ENCODE data around the gene LILRB1. TPM values are rescaled to one million over a fixed set of nuclear protein-coding genes. Genes with fewer than 3 reads are reported as not detected.
"Not testable (repeated sequence)": the region's sequence is repeated elsewhere in the genome, so short reads cannot be mapped to it uniquely, and the experiment has no call there.

The LILRB1 gene
- total and polyA plus RNA-seq, 5 donors from 2014 or later: 0.10 to 0.14 TPM; not detected in 3

DNA sequence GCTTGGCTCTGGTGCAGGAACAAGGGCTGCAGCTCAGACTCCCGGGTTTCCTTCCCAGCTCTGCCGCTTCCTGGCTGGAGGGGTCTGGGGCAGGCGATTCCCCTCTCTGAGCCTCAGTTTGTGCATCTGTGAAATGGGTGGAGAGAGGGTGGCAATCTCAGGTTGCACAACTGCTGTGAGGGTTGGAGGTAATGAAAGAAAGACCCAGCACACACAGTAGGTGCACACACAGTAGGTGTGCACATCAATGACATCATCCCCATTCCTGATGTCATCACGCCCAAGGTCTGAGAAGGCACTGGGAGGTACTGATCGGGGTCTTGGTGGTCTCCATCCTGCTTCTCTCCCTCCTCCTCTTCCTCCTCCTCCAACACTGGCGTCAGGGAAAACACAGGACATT is 35.2 kb downstream of the LILRB1 start:
- Histone ChIP-seq H3K36me3 (ENCODE audit: control insufficient read depth, insufficient read depth, low read length) (no peaks in the 10 kb centered on the region), H3K4me3 (ENCODE audit: low read depth, low read length) (no peak overlapping the region), H3K4me1 (ENCODE audit: control insufficient read depth, insufficient read depth, low read length, poor library complexity, severe bottlenecking) (no peaks in the 10 kb centered on the region), H3K27me3 (ENCODE audit: control insufficient read depth, insufficient read depth, low read length) (peaks cover 1% of the 10 kb centered on the region), H3K27ac (ENCODE audit: insufficient read depth, low read length, poor library complexity, severe bottlenecking) (no peak overlapping the region), H3K9me3 (ENCODE audit: control insufficient read depth in 2 of 2, low read length in 2 of 2) (peaks cover 0 to 8% of the 10 kb centered on the region in 2 experiments)
- Mint-ChIP-seq H3K9me3 (peaks cover 0 to 26% (median 0%) of the 10 kb centered on the region in 7 donors), H3K27me3 (peaks cover 14% of the 10 kb centered on the region), H3K36me3 (no peaks in the 10 kb centered on the region), H3K27ac (no peak overlapping the region), H3K4me1 (no peaks in the 10 kb centered on the region), H3K4me3 (no peak overlapping the region)
- ATAC-seq (ENCODE audit: low read depth in 2 of 2): no peak
- no peak for DNase-seq

DNA sequence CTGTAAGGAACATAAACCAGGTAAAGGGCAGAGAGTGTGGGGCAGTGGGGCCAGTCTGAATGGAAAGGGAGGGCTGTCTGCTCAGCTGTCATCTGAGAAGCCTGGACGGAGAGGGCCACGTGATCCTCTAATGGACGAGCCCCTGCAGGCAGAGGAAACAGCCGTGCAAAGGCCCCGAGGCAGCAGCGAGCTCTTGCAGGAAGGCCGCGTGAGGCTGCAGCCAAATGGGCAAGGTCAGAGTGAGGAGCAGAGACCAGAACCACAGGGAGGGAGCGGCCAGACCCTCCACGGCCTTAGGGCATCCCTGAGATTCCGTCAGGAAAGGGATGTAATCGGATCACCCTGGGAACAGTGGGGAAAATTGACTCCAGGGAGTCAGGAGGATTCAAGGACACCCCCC is 36.9 kb downstream of the LILRB1 start:
- no peak for ATAC-seq (ENCODE audit: low read depth in 2 of 2)
- H3K9me3 ChIP-seq (ENCODE audit: control insufficient read depth in 2 of 2, low read length in 2 of 2): peaks cover 0 to 8% of the 10 kb centered on the region in 2 experiments
- no peak overlapping the region for H3K27ac Mint-ChIP-seq

DNA sequence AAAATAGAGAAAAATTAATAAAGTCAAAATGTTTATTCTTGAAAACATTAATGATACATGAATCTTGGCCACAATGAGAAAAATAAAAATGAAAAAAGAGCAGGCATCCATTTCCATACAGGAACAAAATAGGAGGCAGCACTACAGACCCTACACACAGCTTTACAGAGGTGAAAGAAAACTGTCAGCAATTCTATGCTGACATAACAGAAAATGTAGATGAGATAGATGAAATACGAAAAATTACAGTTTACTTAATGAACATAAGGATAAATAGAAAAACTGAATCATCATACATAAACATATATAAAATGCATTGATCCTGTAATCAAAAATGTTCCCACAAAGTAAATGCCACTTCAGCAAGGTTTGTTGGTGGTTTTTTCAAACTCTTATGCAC is 38.1 kb downstream of the LILRB1 start:
- Mint-ChIP-seq H3K4me1 (no peaks in the 10 kb centered on the region), H3K4me3 (no peak overlapping the region), H3K27ac (no peak overlapping the region), H3K9me3 (peaks cover 0 to 26% (median 2%) of the 10 kb centered on the region in 7 donors), H3K27me3 (peaks cover 17% of the 10 kb centered on the region), H3K36me3 (no peaks in the 10 kb centered on the region)
- peaks cover 4% of the 10 kb centered on the region for H3K27me3 ChIP-seq (ENCODE audit: control insufficient read depth, insufficient read depth, low read length)
- no peaks in the 10 kb centered on the region for H3K36me3 ChIP-seq (ENCODE audit: control insufficient read depth, insufficient read depth, low read length)
- H3K27ac ChIP-seq (ENCODE audit: insufficient read depth, low read length, poor library complexity, severe bottlenecking): no peak overlapping the region
- H3K4me1 ChIP-seq (ENCODE audit: control insufficient read depth, insufficient read depth, low read length, poor library complexity, severe bottlenecking): no peaks in the 10 kb centered on the region
- H3K4me3 ChIP-seq (ENCODE audit: low read depth, low read length): no peak overlapping the region
- peaks cover 0 to 8% of the 10 kb centered on the region in 2 experiments for H3K9me3 ChIP-seq (ENCODE audit: control insufficient read depth in 2 of 2, low read length in 2 of 2)
- no peak for ATAC-seq (ENCODE audit: low read depth in 2 of 2)
- DNase-seq: no peak

More for the DNA sequence above, 36.9 kb downstream of the LILRB1 start:
- Mint-ChIP-seq H3K4me3 (no peak overlapping the region), H3K4me1 (no peaks in the 10 kb centered on the region), H3K27me3 (peaks cover 17% of the 10 kb centered on the region), H3K9me3 (peaks cover 0 to 26% (median under 1%) of the 10 kb centered on the region in 7 donors), H3K36me3 (no peaks in the 10 kb centered on the region)
- no peaks in the 10 kb centered on the region for H3K36me3 ChIP-seq (ENCODE audit: control insufficient read depth, insufficient read depth, low read length)
- H3K4me3 ChIP-seq (ENCODE audit: low read depth, low read length): no peak overlapping the region
- no peak overlapping the region for H3K27ac ChIP-seq (ENCODE audit: insufficient read depth, low read length, poor library complexity, severe bottlenecking)
- no peaks in the 10 kb centered on the region for H3K4me1 ChIP-seq (ENCODE audit: control insufficient read depth, insufficient read depth, low read length, poor library complexity, severe bottlenecking)
- peaks cover 4% of the 10 kb centered on the region for H3K27me3 ChIP-seq (ENCODE audit: control insufficient read depth, insufficient read depth, low read length)
- no peak for DNase-seq

DNA sequence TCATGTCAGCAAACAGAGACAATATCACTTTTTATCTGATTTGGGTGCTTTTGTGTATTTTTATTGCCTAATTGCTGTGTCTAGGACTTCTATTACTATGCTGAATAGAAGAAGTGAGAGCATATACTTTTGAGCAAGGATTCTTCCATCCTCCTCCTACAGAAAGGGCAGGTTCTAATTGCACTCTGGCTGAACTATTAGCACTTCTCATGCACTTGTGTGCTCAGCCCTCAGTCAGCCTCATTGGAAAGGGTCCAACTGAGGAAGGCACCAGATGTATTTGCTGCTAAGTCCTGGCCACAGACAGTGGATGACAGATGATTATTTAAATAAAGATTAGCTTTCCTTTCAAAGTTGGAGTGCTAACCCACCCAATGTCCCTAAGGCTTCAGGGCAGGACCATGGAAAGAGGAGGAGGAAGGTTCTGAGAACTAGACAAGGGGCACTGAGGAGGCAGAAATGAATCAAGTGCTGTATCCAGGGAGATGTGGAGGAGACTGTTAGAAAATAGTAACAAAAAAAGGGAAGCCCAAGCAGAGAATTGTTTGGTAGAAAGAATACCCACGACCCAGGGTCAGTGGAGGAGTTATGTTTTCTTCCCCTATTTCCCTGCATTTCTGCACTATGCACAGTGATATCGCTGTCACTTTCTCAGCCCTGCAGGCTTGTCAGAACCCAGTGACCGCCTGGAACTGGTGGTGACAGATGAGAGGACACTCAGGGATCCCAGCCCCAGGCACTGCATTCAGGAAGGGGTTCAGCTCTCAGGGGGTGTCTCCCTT is 40.5 kb downstream of the LILRB1 start:
- H3K27ac ChIP-seq (ENCODE audit: insufficient read depth, low read length, poor library complexity, severe bottlenecking): no peak overlapping the region
- Mint-ChIP-seq H3K9me3 (peaks cover 0 to 26% (median 2%) of the 10 kb centered on the region in 7 donors), H3K27ac (no peak overlapping the region), H3K4me3 (no peak overlapping the region), H3K36me3 (no peaks in the 10 kb centered on the region), H3K27me3 (peaks cover 21% of the 10 kb centered on the region), H3K4me1 (no peaks in the 10 kb centered on the region)
- no peaks in the 10 kb centered on the region for H3K36me3 ChIP-seq (ENCODE audit: control insufficient read depth, insufficient read depth, low read length)
- no peaks in the 10 kb centered on the region for H3K4me1 ChIP-seq (ENCODE audit: control insufficient read depth, insufficient read depth, low read length, poor library complexity, severe bottlenecking)
- ATAC-seq (ENCODE audit: low read depth in 2 of 2) (no peak), DNase-seq (no peak)
- peaks cover 0 to 8% of the 10 kb centered on the region in 2 experiments for H3K9me3 ChIP-seq (ENCODE audit: control insufficient read depth in 2 of 2, low read length in 2 of 2)
- H3K4me3 ChIP-seq (ENCODE audit: low read depth, low read length): no peak overlapping the region
- peaks cover 4% of the 10 kb centered on the region for H3K27me3 ChIP-seq (ENCODE audit: control insufficient read depth, insufficient read depth, low read length)

DNA sequence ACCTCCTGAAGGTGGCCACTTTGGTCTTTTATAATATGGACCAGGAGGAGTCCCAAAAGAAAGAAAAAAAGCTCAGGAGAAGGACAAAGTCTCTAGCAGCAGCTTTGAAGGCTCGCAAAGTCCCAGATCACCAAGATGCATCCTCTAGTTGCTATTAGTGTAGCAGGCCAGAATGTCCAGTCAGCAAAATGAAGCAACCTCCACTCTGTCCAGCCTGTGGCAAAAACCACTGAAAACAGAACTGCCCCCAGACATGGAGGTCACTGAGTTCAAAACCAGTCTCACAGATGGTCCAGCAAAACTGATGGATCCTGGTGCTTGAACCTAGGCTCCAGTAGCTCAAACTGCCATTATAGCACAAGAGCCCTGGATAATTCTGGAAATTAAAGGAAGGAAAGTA is 42.9 kb downstream of the LILRB1 start:
- peaks cover 0 to 7% of the 10 kb centered on the region in 2 experiments for H3K9me3 ChIP-seq (ENCODE audit: control insufficient read depth in 2 of 2, low read length in 2 of 2)
- ATAC-seq (ENCODE audit: low read depth in 2 of 2): no peak
- H3K36me3 Mint-ChIP-seq: no peaks in the 10 kb centered on the region
- H3K27me3 Mint-ChIP-seq: peaks cover 24% of the 10 kb centered on the region
- no peaks in the 10 kb centered on the region for H3K36me3 ChIP-seq (ENCODE audit: control insufficient read depth, insufficient read depth, low read length)
- H3K27me3 ChIP-seq (ENCODE audit: control insufficient read depth, insufficient read depth, low read length): peaks cover 4% of the 10 kb centered on the region
- peaks cover 0 to 13% (median 2%) of the 10 kb centered on the region in 7 donors for H3K9me3 Mint-ChIP-seq
- DNase-seq: no peak
- no peak overlapping the region for H3K4me3 Mint-ChIP-seq
- H3K4me1 Mint-ChIP-seq: peaks cover 0 to 5% (median 0%) of the 10 kb centered on the region in 4 donors
- no peak overlapping the region for H3K27ac ChIP-seq (ENCODE audit: insufficient read depth, low read length, poor library complexity, severe bottlenecking)
- no peak overlapping the region for H3K27ac Mint-ChIP-seq
- H3K4me3 ChIP-seq (ENCODE audit: low read depth, low read length): no peak overlapping the region
- no peaks in the 10 kb centered on the region for H3K4me1 ChIP-seq (ENCODE audit: control insufficient read depth, insufficient read depth, low read length, poor library complexity, severe bottlenecking)

DNA sequence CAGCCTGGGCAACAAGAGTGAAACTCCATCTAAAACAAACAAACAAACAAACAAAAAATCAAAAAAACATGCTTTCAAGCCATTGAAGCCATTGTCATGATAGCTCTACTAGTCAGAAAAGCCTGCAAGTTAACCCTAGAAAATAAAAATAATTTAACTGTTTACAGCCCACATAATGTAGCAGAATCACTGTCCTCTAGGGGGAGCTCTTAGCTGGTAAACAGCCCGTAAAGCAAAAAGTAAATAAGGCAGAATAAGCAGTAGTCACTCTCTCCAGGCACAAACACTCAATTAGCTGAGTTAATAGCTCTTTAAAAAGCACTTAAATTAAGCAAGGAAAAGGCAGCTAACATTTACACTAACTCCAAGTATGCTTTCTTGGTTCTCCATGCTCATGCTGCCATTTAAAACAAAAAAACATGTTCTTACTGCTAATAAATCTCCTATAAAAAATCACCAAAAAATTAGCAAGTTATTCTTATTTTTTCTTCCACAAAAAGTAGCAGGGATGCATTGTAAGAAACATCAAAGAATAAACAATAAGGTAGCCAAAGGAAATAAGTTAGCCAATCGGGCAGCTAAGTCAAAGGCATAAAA is 43.8 kb downstream of the LILRB1 start:
- Histone ChIP-seq H3K4me3 (ENCODE audit: low read depth, low read length) (no peak overlapping the region), H3K27me3 (ENCODE audit: control insufficient read depth, insufficient read depth, low read length) (peaks cover 4% of the 10 kb centered on the region), H3K27ac (ENCODE audit: insufficient read depth, low read length, poor library complexity, severe bottlenecking) (no peak overlapping the region), H3K9me3 (ENCODE audit: control insufficient read depth in 2 of 2, low read length in 2 of 2) (peaks cover 0 to under 1% of the 10 kb centered on the region in 2 experiments), H3K4me1 (ENCODE audit: control insufficient read depth, insufficient read depth, low read length, poor library complexity, severe bottlenecking) (no peaks in the 10 kb centered on the region), H3K36me3 (ENCODE audit: control insufficient read depth, insufficient read depth, low read length) (no peaks in the 10 kb centered on the region)
- peaks cover 18% of the 10 kb centered on the region for H3K27me3 Mint-ChIP-seq
- peak in 1 of 3 donors; percentile 46 for DNase-seq
- ATAC-seq (ENCODE audit: low read depth in 2 of 2): no peak
- H3K9me3 Mint-ChIP-seq: peaks cover 0 to 7% (median 0%) of the 10 kb centered on the region in 7 donors
- no peak overlapping the region for H3K4me3 Mint-ChIP-seq
- H3K27ac Mint-ChIP-seq: no peak overlapping the region
- H3K4me1 Mint-ChIP-seq: peaks cover 0 to 5% (median 0%) of the 10 kb centered on the region in 4 donors
- H3K36me3 Mint-ChIP-seq: no peaks in the 10 kb centered on the region

DNA sequence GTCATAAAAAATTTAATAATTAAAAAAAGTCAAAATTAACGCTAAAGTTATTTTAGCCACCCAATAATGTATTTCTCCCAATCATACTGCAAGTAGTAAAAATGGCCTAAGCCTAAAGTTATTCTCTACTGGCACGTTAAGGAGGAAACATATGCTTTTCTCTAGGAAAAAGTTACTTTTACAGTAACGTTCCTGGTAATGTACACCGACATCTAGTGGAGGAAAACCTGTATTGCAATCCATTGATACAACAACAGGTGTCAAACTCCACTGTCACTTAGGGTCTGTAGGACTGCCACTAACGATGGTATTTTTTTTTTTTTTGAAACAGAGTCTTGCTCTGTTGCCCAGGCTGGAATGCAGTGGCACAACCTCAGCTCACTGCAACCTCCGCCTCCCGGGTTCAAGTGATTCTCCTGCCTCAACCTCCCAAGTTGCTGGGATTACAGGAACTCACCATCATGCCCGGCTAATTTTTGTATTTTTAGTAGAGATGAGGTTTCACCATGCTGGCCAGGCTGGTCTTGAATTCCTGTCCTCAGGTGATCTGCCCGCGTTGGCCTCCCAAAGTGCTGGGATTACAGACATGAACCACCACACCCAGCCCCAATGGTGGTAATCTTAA is 46.0 kb downstream of the LILRB1 start:
- not testable (repeated sequence) for H3K27ac Mint-ChIP-seq; H3K4me3 ChIP-seq (ENCODE audit: low read depth, low read length); H3K9me3 Mint-ChIP-seq; H3K27me3 ChIP-seq (ENCODE audit: control insufficient read depth, insufficient read depth, low read length); H3K4me1 Mint-ChIP-seq; H3K27ac ChIP-seq (ENCODE audit: insufficient read depth, low read length, poor library complexity, severe bottlenecking); H3K4me3 Mint-ChIP-seq; H3K9me3 ChIP-seq (ENCODE audit: control insufficient read depth in 2 of 2, low read length in 2 of 2); H3K36me3 ChIP-seq (ENCODE audit: control insufficient read depth, insufficient read depth, low read length); H3K4me1 ChIP-seq (ENCODE audit: control insufficient read depth, insufficient read depth, low read length, poor library complexity, severe bottlenecking); H3K27me3 Mint-ChIP-seq; H3K36me3 Mint-ChIP-seq
- peak in 2 of 3 donors; percentile 27 to 46 for DNase-seq
- peak in 1 of 2 donors; percentile 44 for ATAC-seq (ENCODE audit: low read depth in 2 of 2)
